ENCODE data around the gene NDUFA3.

NDUFA3 gene

GRCh38 chr19:54107876-54108490, 5.3 kb downstream of the NDUFA3 start:
- no peak for DNase-seq (ENCODE audit: low read depth)

GRCh38 chr19:54108496-54108895, 5.8 kb downstream of the NDUFA3 start:
- no peak for DNase-seq (ENCODE audit: low read depth)

GRCh38 chr19:54109651-54110050, 7.0 kb downstream of the NDUFA3 start:
- DNase-seq (ENCODE audit: low read depth), result no peak

DNA sequence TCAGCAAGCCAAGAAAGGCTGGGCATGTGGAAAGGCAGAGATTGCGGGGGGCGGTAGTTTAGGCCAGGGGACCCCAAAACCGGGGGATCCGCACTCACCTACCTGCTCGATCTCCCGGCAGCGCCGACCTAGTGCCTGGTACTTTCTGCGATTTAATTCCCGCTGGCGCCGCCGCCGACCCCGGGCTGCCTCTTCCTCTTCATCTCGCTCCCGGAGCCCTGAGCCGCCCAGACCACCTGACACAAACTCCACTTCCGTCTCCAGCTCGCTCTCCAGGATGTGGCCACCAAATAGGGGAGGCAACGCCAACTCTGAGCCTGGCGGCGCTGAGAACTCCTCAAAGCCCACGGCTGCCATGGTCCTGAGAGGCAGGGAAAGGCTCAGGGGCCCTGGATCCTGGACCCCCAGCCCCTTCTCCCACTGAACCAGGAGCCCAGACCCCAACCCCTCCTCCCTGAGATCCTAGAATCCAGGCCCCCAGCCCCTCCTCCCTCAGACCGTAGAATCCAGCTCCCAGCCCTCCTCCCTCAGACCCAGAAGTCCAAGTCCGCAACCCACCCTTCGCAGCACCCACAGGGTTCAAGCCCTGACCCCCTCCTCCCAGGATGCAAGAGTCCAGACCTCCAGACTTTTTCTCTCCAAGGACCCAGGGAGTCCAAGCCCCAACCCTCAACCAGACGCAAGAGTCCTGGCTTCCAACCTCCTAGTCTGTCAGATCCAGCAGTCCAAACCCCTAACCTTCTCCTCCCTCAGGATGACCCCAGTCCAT, 11.9 kb downstream of the NDUFA3 start:
- DNase-seq (ENCODE audit: low read depth), result no peak

GRCh38 chr19:54115109-54116063, 12.7 kb downstream of the NDUFA3 start, which contains the start of the genes PRPF31 and TFPT:
TSS of gene PRPF31 (plus strand) at chr19:54115754. CDS start at chr19:54118279, 2,525 bp downstream.
TSS of gene TFPT (minus strand) at chr19:54115657. CDS start at chr19:54115269, 388 bp downstream.
- DNase-seq (ENCODE audit: low read depth), result peak; percentile 96

GRCh38 chr19:54121259-54121658, 18.6 kb downstream of the NDUFA3 start:
- DNase-seq (ENCODE audit: low read depth), result no peak

DNA sequence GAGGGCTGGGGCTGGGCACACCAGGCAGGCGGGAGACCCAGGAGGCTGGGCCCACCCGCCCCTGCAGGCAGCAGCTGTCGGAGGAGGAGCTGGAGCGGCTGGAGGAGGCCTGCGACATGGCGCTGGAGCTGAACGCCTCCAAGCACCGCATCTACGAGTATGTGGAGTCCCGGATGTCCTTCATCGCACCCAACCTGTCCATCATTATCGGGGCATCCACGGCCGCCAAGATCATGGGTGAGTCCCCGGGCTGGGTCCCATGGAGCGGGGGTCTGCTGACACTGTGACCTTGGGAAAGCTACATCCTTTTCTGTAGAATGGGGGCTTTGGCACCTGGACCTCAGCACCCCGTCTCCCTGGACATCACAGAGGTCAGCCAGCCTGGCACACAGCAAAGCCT, 21.0 kb downstream of the NDUFA3 start:
- DNase-seq (ENCODE audit: low read depth), result no peak

DNA sequence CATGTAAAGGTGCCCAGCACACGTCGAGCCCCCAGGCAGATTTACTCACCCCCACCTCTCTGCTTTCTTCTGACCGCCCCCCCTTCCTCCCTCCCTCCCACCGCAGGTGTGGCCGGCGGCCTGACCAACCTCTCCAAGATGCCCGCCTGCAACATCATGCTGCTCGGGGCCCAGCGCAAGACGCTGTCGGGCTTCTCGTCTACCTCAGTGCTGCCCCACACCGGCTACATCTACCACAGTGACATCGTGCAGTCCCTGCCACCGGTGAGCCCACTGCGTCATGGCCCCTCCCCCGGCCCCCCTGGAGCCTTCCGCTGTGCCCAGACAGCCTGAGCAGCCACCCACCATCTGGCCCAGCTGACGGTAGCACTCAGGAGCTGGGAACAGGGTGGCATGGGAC, 21.7 kb downstream of the NDUFA3 start:
- no peak for DNase-seq (ENCODE audit: low read depth)

DNA sequence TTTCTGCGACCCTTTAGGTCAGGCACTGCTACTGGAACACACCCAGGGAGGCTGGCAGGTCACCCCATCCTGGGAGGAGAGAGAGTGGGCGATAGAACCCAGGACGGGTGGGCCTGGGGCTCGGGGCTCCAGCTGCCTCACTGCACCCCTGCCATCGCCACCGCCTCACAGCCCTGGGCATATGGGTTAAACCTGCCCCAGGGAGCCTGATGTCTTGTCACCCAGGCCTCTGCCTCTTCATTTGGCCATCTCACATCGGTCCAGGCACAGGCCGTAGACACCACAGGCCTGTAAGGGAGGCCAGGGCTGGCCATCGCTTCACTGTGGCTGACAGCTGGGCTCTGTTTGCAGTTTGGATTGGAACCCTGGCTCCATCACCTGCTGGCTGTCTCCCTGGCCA, 23.1 kb downstream of the NDUFA3 start:
- no peak for DNase-seq (ENCODE audit: low read depth)

DNA sequence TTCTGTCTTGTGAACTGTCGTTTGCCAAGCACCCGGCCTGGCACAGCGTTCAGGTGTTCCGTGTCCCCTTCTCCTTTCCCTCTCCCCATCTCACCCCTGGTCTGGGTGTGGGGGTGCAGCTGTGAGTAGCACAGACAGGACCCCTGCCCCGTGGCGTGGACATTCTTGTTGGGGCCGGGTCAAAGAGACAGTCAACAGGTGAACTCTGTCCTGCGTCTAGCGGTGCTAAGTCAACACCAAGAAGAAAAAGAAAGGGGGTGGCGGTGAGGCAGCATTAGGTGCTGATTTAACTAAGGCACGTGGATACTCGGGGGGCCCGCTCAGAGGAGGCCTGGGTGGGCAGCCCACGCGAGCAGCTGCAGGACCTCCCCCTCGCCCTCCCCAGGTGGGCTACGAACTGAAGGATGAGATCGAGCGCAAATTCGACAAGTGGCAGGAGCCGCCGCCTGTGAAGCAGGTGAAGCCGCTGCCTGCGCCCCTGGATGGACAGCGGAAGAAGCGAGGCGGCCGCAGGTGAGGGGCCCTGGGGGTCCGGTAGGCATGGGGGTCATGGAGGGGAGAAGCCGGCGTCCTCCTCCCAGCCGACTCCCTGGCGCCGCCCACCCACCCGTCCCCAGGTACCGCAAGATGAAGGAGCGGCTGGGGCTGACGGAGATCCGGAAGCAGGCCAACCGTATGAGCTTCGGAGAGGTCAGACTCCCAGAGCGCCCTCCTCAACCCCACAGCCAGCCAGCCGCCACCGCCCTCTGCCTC, 25.2 kb downstream of the NDUFA3 start:
- DNase-seq (ENCODE audit: low read depth), result no peak

DNA sequence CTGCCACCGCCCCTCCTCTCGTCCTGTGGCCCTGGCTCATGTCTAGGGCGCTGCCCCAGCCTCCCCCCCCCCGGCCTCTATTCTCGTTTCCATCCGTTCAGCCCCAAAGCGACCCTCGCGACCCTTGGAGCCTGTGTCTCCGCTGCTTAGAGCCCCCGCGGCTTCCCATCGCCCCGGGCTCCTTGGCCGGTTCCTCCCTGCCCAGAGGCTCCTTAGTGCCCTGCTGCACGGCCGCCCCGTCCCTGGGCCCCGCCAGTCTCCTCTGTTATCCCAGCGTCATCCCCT, 25.7 kb downstream of the NDUFA3 start:
- no peak for DNase-seq (ENCODE audit: low read depth)

DNA sequence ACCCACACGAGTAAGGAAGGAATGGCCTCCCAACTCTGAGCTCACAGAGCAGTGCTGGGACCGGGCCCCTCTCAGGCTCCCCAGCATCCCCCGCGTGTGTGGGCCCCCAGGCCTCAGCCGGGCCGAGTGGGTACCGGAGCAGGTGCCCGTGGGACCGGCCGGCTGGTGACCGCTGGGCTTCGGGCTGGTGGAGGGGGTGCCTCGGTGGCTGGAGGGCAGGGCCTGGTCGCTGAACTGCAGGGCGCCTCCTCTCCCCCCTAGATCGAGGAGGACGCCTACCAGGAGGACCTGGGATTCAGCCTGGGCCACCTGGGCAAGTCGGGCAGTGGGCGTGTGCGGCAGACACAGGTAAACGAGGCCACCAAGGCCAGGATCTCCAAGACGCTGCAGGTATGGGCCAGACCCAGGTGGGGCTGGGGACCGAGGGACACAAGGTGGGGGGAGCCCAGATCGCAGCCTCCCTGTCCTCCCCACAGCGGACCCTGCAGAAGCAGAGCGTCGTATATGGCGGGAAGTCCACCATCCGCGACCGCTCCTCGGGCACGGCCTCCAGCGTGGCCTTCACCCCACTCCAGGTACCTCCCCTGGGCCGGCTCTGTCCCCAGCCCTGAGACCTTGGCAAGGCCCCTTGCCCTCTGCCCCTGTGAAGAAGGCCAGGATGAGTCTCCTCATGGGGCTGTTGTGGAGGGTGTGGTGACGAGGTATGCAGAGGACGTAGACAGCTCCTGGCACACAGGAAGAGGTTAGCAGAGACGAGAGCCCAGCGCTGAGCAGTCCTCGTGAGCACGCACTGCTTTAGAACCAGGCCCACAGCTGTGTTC, 26.4 kb downstream of the NDUFA3 start:
- DNase-seq (ENCODE audit: low read depth), result no peak

GRCh38 chr19:54129617-54129996, 27.0 kb downstream of the NDUFA3 start:
- no peak for DNase-seq (ENCODE audit: low read depth)

GRCh38 chr19:54133312-54133956, 30.8 kb downstream of the NDUFA3 start:
- peak; percentile 96 for DNase-seq (ENCODE audit: low read depth)

DNA sequence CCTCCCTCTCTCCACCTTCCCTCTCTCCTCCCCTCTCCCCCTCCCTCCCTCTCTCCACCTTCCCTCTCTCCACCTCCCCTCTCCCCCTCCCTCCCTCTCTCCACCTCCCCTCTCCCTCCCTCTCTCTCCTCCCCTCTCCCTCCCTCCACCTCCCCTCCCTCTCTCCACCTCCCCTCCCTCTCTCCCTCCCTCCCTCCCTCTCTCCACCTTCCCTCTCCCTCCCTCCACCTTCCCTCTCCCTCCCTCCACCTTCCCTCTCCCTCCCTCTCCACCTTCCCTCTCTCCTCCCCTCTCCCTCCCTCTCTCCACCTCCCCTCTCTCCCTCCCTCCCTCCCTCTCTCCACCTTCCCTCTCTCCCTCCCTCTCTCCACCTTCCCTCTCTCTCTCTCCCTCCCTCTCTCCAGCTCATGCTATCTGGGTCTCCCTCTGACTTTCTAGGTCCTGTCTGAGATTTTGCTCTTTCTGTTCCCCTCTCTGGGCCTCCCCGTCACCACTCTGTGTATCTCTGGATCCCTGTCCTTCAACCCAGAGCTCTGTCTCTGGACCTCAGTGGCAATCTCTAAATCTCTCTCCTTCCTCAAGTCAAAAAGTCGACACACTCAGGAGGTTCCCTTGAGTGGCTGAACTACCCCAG, 31.4 kb downstream of the NDUFA3 start:
- no peak for DNase-seq (ENCODE audit: low read depth)

DNA sequence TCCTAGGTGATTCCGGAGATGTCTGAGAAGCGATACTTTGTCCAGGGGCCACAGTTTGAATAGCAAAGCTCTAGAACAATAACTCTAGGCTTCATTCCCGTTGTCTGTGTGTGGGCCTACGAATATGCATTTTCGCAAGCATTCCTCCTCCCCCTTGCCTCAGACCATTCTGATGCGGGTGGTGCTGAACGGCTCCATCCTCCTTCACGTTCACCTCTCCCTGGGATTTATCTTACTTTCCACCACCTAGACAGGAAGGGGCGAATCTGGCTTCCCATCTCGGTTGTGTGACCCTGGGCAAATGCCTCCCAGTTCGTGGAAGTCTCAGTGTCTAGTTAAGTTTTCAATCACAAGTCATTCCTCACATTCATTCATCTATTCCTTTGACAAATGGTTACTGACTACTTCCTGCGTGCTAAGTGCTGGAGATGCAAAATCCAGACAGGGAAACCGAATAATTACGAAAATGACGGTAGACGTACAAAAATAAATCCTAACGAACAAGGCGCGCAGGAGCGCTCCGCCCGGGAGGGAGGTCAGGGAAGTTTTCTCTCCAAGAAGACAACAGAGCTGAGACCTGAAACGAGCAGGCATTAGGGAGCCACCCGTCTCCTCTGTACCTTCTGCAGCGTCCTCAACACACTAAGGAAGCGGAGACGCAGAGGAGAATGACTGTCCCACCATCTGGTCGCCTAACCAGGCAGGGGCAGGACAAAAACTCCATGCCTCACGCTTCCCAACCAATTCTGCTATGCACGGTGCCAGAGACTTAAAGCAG, 33.6 kb downstream of the NDUFA3 start:
- DNase-seq (ENCODE audit: low read depth), result no peak

DNA sequence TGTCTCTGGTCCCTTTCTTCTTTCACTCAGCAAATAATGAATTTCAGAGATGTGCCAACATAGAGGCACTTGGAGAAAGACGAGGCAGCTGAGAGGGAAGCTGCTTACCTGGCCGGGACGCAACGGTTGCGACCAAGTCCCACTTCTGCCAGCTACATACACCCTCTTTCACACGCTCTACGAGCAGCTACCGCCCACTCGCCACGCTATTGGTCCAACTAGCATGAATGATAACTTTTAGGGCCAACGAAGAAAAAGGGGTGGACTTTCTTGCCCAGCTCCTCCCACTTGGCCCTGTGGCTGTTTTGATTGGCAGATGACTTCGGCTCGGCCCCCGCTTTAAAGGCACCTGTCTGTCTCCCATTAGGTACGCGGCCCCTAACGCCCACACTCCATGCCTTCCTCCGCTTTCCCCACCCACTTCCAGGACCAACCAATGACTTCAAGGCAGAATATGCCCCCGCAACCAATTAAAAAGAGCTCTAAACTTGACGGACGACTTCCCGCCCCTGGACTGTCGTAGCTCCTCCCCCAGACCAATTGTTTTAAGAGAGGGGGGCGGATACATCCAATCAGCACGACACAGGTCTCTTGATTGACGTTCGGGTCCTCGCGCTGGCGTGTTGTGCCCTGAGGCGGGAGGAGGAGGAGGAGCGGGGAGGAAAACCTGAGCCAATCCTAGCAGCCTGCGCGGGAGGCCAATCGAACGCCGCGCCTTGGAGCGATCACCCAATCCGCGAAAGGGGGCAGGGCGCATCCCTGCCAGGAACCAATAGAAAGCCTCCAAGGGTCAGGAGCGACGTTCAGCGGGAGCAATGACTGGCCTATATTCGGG, 34.4 kb downstream of the NDUFA3 start:
- peak; percentile 100 for DNase-seq (ENCODE audit: low read depth)

GRCh38 chr19:54137699-54138488, 35.2 kb downstream of the NDUFA3 start, which contains the start of gene CNOT3:
TSS of gene CNOT3 (plus strand) at chr19:54137762. CDS start at chr19:54142979, 5,217 bp downstream.
- no peak for DNase-seq (ENCODE audit: low read depth)
